ENCODE data around the gene LRP3. TPM values are rescaled to one million over a fixed set of nuclear protein-coding genes. Genes with fewer than 3 reads are reported as not detected.
A peak's percentile ranks its signal among the peaks of the same experiment; 100 is the strongest.

Gene LRP3
- total and polyA plus RNA-seq, 2 of the 13 experiments (the other 11 are each of a cell fraction or from before 2014, with no cell fraction given) = 17.6 to 51.6 TPM

GRCh38 chr19:33176670-33177416 is 17.3 kb upstream of the LRP3 start (continued):
- peak; percentile 99 for TF ChIP-seq ZNF24 (IDR thresholded peaks at IDR 0.05)
- peak; percentile 22; the same call in 1 of the 2 replicates for TF ChIP-seq ZNF33B (CRISPR knock-in tag; IDR thresholded peaks at IDR 0.05)
- TF ChIP-seq ZFYVE20 (CRISPR knock-in tag; IDR thresholded peaks at IDR 0.05; ENCODE audit: borderline replicate concordance, low read depth) = no peak
- TF ChIP-seq ZNF674 (CRISPR knock-in tag; IDR thresholded peaks at IDR 0.05; ENCODE audit: low read depth) = no peak
- TF ChIP-seq SMYD3 (CRISPR knock-in tag; IDR thresholded peaks at IDR 0.05) = no peak
- TF ChIP-seq U2AF2 (IDR thresholded peaks at IDR 0.05; ENCODE audit: low read depth, low read length) = no peak
- no peak; the same call in 1 of the 2 replicates for TF ChIP-seq TOE1 (CRISPR knock-in tag; IDR thresholded peaks at IDR 0.05)
- TF ChIP-seq SOX5 (CRISPR knock-in tag; IDR thresholded peaks at IDR 0.05; ENCODE audit: borderline replicate concordance) = peak; percentile 60
- TF ChIP-seq ZNF446 (CRISPR knock-in tag; IDR thresholded peaks at IDR 0.05) = no peak
- no peak for TF ChIP-seq ZNF207 (IDR thresholded peaks at IDR 0.05; ENCODE audit: borderline replicate concordance)
- no peak; the same call in 1 of the 2 replicates for TF ChIP-seq DR1 (CRISPR knock-in tag; IDR thresholded peaks at IDR 0.05)
- TF ChIP-seq RARG (CRISPR knock-in tag; IDR thresholded peaks at IDR 0.05; ENCODE audit: low read depth) = no peak
- TF ChIP-seq RFX3 (CRISPR knock-in tag; IDR thresholded peaks at IDR 0.05) = peak; percentile 83
- no peak for TF ChIP-seq FOXA1 (IDR thresholded peaks at IDR 0.05)
- TF ChIP-seq FOXA1 (CRISPR knock-in tag; IDR thresholded peaks at IDR 0.05) = peak; percentile 38
- TF ChIP-seq ZNF543 (CRISPR knock-in tag; IDR thresholded peaks at IDR 0.05) = peak; percentile 85
- no peak for TF ChIP-seq MTERF4 (CRISPR knock-in tag; IDR thresholded peaks at IDR 0.05)
- TF ChIP-seq POLR2AphosphoS2 (IDR thresholded peaks at IDR 0.05; ENCODE audit: low read depth, low read length) = no peak
- no peak for TF ChIP-seq ZBTB46 (CRISPR knock-in tag; IDR thresholded peaks at IDR 0.05; ENCODE audit: borderline replicate concordance)
- no peak for TF ChIP-seq PLRG1 (conservative IDR thresholded peaks at IDR 0.05)
- no peak for TF ChIP-seq NFE2 (CRISPR knock-in tag; IDR thresholded peaks at IDR 0.05)
- TF ChIP-seq RORA (CRISPR knock-in tag; IDR thresholded peaks at IDR 0.05) = no peak
- TF ChIP-seq GZF1 (CRISPR knock-in tag; IDR thresholded peaks at IDR 0.05) = peak; percentile 84; the same call in 1 of the 2 replicates
- no peak; the same call in 1 of the 2 replicates for TF ChIP-seq ETS1 (CRISPR knock-in tag; IDR thresholded peaks at IDR 0.05)
